ENCODE data around the gene SORD. TPM values are rescaled to one million over a fixed set of nuclear protein-coding genes. Genes with fewer than 3 reads are reported as not detected.
A peak's percentile ranks its signal among the peaks of the same experiment; 100 is the strongest.
"Not testable (repeated sequence)": the region's sequence is repeated elsewhere in the genome, so short reads cannot be mapped to it uniquely, and the experiment has no call there.

Gene SORD
- 1.6 TPM for total RNA-seq

GRCh38 chr15:45022871-45023658 is at the start of gene SORD:
Gene SORD (plus strand): TSS chr15:45023195. CDS start chr15:45023284, 89 bp downstream.
- peak within 1 kb of the TSS; percentile 79 to 91 (median 91) for H3K4me3 ChIP-seq (ENCODE audit: low read length in 3 of 3)
- H3K27ac ChIP-seq (ENCODE audit: low read depth, low read length): peak within 1 kb of the TSS; percentile 36
- H3K9me3 ChIP-seq (ENCODE audit: control insufficient read depth in 3 of 3, low read length in 3 of 3): no peaks in the 10 kb centered on the region
- no peaks in the 10 kb centered on the region for H3K36me3 ChIP-seq (ENCODE audit: control insufficient read depth in 3 of 3, insufficient read depth in 3 of 3, low read length in 3 of 3)
- H3K4me1 ChIP-seq (ENCODE audit: control insufficient read depth in 3 of 3, insufficient read depth in 3 of 3, low read length in 3 of 3): peaks cover 12 to 18% (median 13%) of the 10 kb centered on the region in 3 donors
- peak within 1 kb of the TSS; percentile 75 to 88 (median 84) for H3K9ac ChIP-seq (ENCODE audit: low read depth in 1 of 3, low read length in 3 of 3)
- H3K27me3 ChIP-seq (ENCODE audit: control insufficient read depth in 3 of 3, insufficient read depth in 3 of 3, low read length in 3 of 3): no peaks in the 10 kb centered on the region

DNA sequence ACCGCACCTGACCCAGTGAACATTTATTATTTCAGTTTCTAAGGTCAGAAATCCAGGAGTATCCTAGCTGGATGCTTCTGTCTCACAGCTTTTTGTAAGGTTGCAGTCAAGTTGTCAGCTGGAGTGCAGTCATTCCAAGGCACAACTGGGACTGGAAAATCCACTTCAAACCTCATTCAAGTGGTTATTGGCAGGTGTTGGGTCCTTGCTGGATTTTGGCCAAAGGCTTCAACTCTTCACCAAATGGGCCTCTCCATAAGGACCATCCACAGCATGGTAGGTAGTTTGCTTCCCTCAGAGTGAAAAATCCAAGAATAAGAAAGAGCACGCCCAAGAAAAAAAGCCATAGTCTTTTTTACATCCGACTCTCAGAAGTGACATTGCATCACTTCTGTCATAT is 46.8 kb upstream of the SORD start:
- H3K4me1 ChIP-seq (ENCODE audit: control insufficient read depth in 3 of 3, insufficient read depth in 3 of 3, low read length in 3 of 3); H3K36me3 ChIP-seq (ENCODE audit: control insufficient read depth in 3 of 3, insufficient read depth in 3 of 3, low read length in 3 of 3); H3K27me3 ChIP-seq (ENCODE audit: control insufficient read depth in 3 of 3, insufficient read depth in 3 of 3, low read length in 3 of 3); H3K4me3 ChIP-seq (ENCODE audit: low read length in 3 of 3); H3K27ac ChIP-seq (ENCODE audit: low read depth, low read length); H3K9ac ChIP-seq (ENCODE audit: low read depth in 1 of 3, low read length in 3 of 3); H3K9me3 ChIP-seq (ENCODE audit: control insufficient read depth in 3 of 3, low read length in 3 of 3): not testable (repeated sequence)

DNA sequence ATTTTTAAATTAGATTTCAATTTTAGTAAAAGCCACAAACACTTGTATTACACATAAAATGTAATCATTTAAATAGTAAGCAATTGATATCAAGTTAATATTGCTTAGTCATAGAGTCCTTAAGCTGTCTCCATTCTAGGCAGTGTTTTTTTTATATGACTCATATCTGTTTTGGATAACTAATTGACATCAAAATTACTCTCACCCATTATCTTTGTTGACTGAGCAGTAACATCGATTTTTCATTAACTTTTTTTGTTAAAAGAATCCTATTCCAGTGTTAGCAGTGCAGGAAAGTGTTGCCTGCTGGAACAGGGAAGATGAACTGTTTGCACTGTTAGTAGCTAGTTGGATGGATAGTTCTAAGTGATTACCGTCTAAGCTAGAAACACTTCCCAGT is 45.2 kb upstream of the SORD start:
- not testable (repeated sequence) for H3K4me1 ChIP-seq (ENCODE audit: control insufficient read depth in 3 of 3, insufficient read depth in 3 of 3, low read length in 3 of 3); H3K27me3 ChIP-seq (ENCODE audit: control insufficient read depth in 3 of 3, insufficient read depth in 3 of 3, low read length in 3 of 3); H3K9me3 ChIP-seq (ENCODE audit: control insufficient read depth in 3 of 3, low read length in 3 of 3); H3K4me3 ChIP-seq (ENCODE audit: low read length in 3 of 3); H3K36me3 ChIP-seq (ENCODE audit: control insufficient read depth in 3 of 3, insufficient read depth in 3 of 3, low read length in 3 of 3); H3K9ac ChIP-seq (ENCODE audit: low read depth in 1 of 3, low read length in 3 of 3); H3K27ac ChIP-seq (ENCODE audit: low read depth, low read length)

DNA sequence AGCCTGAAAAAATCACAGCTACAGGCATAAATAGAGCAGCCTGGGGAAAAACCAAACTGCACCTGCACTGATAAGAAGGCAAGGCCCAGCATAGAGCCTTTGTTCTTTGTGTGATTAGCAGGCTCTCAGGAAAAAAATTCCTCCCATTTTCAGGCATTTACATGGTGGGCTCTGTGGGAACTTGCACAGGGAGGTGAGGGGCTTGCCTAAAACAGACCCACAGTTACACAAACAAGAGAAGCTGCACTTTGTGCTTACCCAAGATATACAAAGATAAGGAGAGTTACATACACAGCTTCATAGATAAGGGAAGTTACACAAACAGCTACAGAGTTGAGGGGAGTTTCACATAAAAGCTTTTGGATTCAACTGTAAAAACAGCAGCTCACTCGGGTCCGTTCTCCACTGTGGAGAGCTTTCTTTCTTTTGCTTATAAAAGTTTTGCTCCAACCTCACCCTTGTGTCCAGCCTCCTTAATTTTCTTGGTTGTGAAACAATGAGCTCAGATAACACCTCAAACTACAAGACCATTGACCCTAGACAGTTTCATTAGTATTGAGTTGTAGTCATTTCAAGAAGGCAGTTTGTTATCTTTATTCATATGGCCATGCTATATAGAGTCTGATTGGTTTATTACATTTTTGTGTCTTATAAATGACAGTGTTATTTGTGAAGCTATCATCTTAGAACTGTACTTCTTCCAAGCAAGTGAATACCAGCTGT is 43.2 kb upstream of the SORD start:
- H3K36me3 ChIP-seq (ENCODE audit: control insufficient read depth in 3 of 3, insufficient read depth in 3 of 3, low read length in 3 of 3); H3K4me1 ChIP-seq (ENCODE audit: control insufficient read depth in 3 of 3, insufficient read depth in 3 of 3, low read length in 3 of 3); H3K9me3 ChIP-seq (ENCODE audit: control insufficient read depth in 3 of 3, low read length in 3 of 3); H3K4me3 ChIP-seq (ENCODE audit: low read length in 3 of 3); H3K9ac ChIP-seq (ENCODE audit: low read depth in 1 of 3, low read length in 3 of 3); H3K27me3 ChIP-seq (ENCODE audit: control insufficient read depth in 3 of 3, insufficient read depth in 3 of 3, low read length in 3 of 3); H3K27ac ChIP-seq (ENCODE audit: low read depth, low read length): not testable (repeated sequence)

- H3K4me1 ChIP-seq (ENCODE audit: control insufficient read depth in 3 of 3, insufficient read depth in 3 of 3, low read length in 3 of 3); H3K4me3 ChIP-seq (ENCODE audit: low read length in 3 of 3); H3K36me3 ChIP-seq (ENCODE audit: control insufficient read depth in 3 of 3, insufficient read depth in 3 of 3, low read length in 3 of 3); H3K9ac ChIP-seq (ENCODE audit: low read depth in 1 of 3, low read length in 3 of 3); H3K27ac ChIP-seq (ENCODE audit: low read depth, low read length); H3K27me3 ChIP-seq (ENCODE audit: control insufficient read depth in 3 of 3, insufficient read depth in 3 of 3, low read length in 3 of 3); H3K9me3 ChIP-seq (ENCODE audit: control insufficient read depth in 3 of 3, low read length in 3 of 3): not testable (repeated sequence)
These were observed 38.9 kb upstream of the SORD start for GRCh38 chr15:44984144-44984543.

GRCh38 chr15:44986346-44987055 is 36.5 kb upstream of the SORD start:
- not testable (repeated sequence) for H3K27me3 ChIP-seq (ENCODE audit: control insufficient read depth in 3 of 3, insufficient read depth in 3 of 3, low read length in 3 of 3); H3K4me3 ChIP-seq (ENCODE audit: low read length in 3 of 3); H3K4me1 ChIP-seq (ENCODE audit: control insufficient read depth in 3 of 3, insufficient read depth in 3 of 3, low read length in 3 of 3); H3K36me3 ChIP-seq (ENCODE audit: control insufficient read depth in 3 of 3, insufficient read depth in 3 of 3, low read length in 3 of 3); H3K27ac ChIP-seq (ENCODE audit: low read depth, low read length); H3K9ac ChIP-seq (ENCODE audit: low read depth in 1 of 3, low read length in 3 of 3); H3K9me3 ChIP-seq (ENCODE audit: control insufficient read depth in 3 of 3, low read length in 3 of 3)

DNA sequence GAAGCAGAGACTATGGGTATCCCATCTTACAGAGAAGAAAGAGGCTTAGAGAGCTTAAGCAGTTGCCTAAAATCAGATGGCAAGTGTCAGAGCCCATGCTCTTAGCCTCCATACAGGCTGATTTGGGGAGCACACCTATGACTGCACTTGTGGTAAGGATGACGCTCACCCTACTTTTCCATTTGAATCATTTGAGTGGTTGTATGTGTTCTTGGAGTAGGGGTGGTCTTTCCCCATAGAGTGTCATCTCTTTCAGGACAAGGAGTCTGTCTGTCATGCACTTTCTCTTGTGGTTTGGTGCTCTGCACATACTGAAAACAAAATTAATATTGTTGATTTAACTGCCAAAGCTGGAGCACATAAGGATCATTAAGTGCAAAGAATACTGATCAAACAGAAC is 35.3 kb upstream of the SORD start:
- not testable (repeated sequence) for H3K9ac ChIP-seq (ENCODE audit: low read depth in 1 of 3, low read length in 3 of 3); H3K4me1 ChIP-seq (ENCODE audit: control insufficient read depth in 3 of 3, insufficient read depth in 3 of 3, low read length in 3 of 3); H3K9me3 ChIP-seq (ENCODE audit: control insufficient read depth in 3 of 3, low read length in 3 of 3); H3K36me3 ChIP-seq (ENCODE audit: control insufficient read depth in 3 of 3, insufficient read depth in 3 of 3, low read length in 3 of 3); H3K27me3 ChIP-seq (ENCODE audit: control insufficient read depth in 3 of 3, insufficient read depth in 3 of 3, low read length in 3 of 3); H3K27ac ChIP-seq (ENCODE audit: low read depth, low read length); H3K4me3 ChIP-seq (ENCODE audit: low read length in 3 of 3)

DNA sequence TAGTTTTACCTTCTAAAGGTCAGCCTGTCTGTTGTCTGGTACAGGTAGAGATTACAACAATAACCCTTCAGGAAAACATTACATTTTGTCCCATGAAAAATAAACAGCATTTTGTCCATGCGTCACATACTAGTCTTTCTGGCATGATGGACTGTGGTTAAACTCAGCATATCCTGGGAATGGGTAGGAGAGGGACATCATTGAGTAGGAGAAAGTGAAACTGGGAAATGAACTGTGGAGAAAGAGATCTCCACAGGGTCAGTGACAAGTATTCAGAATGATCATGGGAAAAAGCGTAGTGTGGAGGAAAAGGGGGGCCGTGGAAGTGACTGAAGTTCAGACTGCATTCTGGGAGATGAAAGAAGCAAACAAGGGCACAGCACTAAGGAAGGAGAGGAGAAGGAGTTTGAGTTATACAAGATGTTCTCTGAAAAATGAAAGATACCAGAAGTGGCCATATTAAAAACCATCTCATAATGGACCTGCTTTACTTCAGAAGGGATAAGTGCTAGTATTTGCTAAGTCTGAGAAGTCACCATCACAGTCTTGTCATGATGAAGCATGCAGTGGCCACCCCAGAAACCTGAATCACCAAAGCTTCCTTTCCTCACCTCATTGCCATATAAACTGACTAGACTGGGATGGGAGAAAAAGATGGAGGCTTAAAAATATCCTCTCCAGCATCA is 34.7 kb upstream of the SORD start:
- H3K9me3 ChIP-seq (ENCODE audit: control insufficient read depth in 3 of 3, low read length in 3 of 3); H3K27ac ChIP-seq (ENCODE audit: low read depth, low read length); H3K4me1 ChIP-seq (ENCODE audit: control insufficient read depth in 3 of 3, insufficient read depth in 3 of 3, low read length in 3 of 3); H3K9ac ChIP-seq (ENCODE audit: low read depth in 1 of 3, low read length in 3 of 3); H3K27me3 ChIP-seq (ENCODE audit: control insufficient read depth in 3 of 3, insufficient read depth in 3 of 3, low read length in 3 of 3); H3K36me3 ChIP-seq (ENCODE audit: control insufficient read depth in 3 of 3, insufficient read depth in 3 of 3, low read length in 3 of 3); H3K4me3 ChIP-seq (ENCODE audit: low read length in 3 of 3): not testable (repeated sequence)

- not testable (repeated sequence) for H3K9ac ChIP-seq (ENCODE audit: low read depth in 1 of 3, low read length in 3 of 3); H3K9me3 ChIP-seq (ENCODE audit: control insufficient read depth in 3 of 3, low read length in 3 of 3); H3K27ac ChIP-seq (ENCODE audit: low read depth, low read length); H3K4me3 ChIP-seq (ENCODE audit: low read length in 3 of 3); H3K4me1 ChIP-seq (ENCODE audit: control insufficient read depth in 3 of 3, insufficient read depth in 3 of 3, low read length in 3 of 3); H3K27me3 ChIP-seq (ENCODE audit: control insufficient read depth in 3 of 3, insufficient read depth in 3 of 3, low read length in 3 of 3); H3K36me3 ChIP-seq (ENCODE audit: control insufficient read depth in 3 of 3, insufficient read depth in 3 of 3, low read length in 3 of 3)
These were observed 34.1 kb upstream of the SORD start for GRCh38 chr15:44988870-44989219.

DNA sequence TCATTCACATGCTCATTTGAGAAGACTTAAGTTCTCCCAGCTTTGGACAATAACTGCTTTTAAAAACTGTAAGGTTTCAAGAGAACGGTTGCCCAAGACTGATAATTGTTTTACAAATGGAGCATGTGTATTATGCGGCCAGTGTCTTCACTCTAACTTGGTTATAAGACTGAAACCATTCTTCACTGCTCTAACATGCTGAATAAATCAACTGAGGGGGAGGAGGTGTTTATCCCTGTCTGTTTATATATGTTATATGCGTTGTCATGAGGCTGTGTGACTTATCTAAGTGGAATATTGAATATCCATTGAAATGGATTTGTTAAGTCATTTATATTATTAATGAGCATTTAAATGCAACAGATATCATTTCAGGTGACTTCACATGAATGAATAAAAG is 25.4 kb upstream of the SORD start:
- not testable (repeated sequence) for H3K9ac ChIP-seq (ENCODE audit: low read depth in 1 of 3, low read length in 3 of 3); H3K4me3 ChIP-seq (ENCODE audit: low read length in 3 of 3); H3K27ac ChIP-seq (ENCODE audit: low read depth, low read length); H3K27me3 ChIP-seq (ENCODE audit: control insufficient read depth in 3 of 3, insufficient read depth in 3 of 3, low read length in 3 of 3); H3K9me3 ChIP-seq (ENCODE audit: control insufficient read depth in 3 of 3, low read length in 3 of 3); H3K4me1 ChIP-seq (ENCODE audit: control insufficient read depth in 3 of 3, insufficient read depth in 3 of 3, low read length in 3 of 3); H3K36me3 ChIP-seq (ENCODE audit: control insufficient read depth in 3 of 3, insufficient read depth in 3 of 3, low read length in 3 of 3)

All from skeletal muscle tissue (tissue), 4 donors.